DMS79 (cell line): ENCODE results near the gene CFAP46.

ENCODE experiments used
- DNase-seq: peaks from one replicate; lab custom pipeline; 2025; lab: John Stamatoyannopoulos, UW

CFAP46 gene

DNA sequence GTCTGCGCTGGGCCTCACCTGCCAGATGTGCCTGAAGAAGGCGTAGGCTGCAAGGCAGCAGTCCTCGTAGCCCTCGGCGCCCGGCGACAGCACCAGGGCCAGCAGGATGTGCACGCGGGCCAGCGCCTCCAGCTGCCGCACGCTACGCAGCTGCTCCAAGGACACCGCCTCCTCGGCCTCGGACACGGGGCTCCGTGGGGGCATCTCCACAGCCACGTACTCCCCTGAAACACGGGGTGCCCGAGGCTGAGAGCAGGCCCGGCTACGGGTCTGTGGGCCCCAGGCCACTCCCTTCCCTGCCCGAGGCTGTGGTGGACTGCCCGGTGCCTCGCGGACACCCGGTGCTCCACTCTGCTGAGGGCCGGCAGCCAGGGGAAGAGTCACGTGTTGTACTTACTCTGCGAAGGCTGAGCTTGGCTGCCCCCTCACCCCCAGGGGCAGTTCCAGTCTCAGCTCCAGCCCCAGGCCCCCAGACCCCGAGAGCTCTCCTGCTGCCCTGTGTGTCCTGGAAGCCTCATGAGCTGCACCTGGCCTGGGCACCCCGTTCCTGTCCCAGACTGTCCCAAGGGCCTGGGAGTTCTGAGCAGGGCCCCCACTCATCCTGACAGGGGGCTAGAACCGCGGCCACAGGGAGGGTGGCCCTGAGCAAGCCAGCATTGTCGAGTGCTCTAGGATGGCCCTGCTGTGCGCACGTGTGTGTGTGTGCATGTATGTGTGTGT is 62.8 kb downstream of the CFAP46 start:
- no peak for DNase-seq

DNA sequence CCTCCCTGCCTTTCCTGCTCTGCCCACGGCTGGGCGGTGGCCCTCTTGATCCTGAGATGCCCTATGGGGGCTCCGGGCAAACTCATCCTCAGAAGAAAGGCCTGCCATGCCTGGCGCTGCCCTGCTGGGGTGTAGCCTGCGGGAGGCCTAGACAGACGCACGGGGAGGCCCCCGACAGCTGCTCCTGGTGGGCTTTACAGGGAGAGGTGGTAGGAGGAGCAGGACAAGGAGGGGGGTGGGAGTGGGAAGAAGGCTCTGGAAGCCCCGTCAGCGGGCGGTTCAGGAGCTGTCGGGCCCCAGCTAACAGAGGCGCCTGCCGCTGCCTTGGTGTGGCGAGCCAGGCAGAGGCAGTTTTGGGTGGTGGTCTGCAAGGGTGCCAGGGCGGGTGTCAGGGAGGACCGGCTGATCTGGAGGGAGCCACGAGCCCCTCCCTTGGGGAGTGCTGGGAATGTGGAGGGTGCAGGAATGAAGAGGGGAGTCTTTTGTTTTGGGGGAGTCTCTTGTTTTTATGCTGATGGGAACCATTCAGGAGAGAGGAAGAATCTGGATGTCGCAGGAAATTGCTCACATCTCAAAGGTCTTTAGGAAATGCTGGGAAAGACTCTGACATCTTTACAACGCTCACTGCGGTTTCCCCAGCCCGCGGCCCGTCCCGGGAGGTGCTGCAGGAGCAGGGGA is 63.5 kb downstream of the CFAP46 start:
- DNase-seq: no peak

DNA sequence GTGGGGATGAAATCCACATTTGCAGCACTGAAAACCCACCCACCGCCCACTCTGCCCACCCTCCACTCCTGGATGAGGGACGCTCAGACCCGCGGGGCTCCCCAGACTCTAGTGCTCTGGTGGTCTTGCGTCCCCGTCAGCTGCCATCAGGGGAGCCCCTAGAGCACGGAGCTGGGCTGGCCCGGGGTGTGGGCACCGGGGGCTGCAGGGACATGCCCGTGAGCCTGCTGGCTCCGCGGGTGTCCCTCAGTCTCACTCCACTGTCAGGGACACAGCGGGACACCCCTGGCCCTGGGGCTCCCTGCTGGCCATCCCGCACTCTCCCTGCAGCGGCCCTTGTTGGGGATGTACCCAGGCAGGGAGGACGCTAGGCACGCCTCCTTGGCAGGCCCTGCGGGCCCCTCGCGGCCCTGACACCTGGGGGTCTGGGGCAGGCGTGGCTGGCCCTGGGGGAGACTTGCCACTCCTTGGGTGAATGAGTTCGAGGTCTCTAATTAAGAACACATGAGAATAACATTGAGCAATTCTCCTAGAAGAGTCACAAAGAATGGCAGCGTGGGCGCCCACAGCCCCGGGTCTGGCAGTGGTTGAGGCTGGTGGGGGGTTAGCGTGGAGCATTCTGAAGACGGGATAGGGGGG is 64.2 kb downstream of the CFAP46 start:
- no peak for DNase-seq

DNA sequence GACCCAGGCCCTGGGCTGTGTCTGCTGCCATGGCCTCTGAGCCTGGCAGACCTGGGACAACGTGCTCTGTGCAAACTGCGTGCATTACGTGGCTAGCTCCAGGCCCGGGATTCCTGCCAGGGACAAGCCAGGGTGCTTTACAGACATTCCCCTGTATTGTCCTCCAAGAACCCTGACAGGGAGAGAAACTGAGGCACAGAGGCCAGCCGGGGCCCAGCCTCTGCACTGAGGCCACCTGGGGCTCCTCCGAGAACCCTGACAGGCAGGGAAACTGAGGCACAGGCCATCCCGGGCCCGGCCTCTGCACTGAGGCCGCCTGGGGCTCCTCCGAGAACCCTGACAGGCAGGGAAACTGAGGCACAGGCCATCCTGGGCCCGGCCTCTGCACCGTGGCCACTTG is 64.9 kb downstream of the CFAP46 start:
- DNase-seq: no peak

DNA sequence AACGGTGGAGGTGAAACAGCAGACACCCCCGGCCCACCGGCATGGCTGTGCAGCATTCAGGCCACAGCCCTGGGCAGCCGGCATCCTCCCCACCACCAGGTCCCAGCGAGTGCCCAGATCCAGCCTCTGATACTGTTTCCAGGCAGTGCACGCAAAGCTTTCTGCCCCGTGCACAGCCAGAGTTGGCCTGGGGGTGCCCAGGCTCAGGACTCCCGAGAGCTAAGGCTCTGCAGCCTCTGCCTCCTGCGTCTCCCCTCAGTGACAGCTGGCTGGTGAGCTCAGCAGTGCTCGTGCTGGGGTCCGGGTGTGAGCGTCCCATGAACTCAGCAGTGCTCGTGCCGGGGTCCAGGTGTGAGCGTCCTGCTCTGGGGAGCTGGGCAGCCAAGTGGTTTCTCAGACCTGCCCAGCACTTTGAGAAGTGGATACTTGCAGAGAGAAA is 65.4 kb downstream of the CFAP46 start:
- no peak for DNase-seq

DNA sequence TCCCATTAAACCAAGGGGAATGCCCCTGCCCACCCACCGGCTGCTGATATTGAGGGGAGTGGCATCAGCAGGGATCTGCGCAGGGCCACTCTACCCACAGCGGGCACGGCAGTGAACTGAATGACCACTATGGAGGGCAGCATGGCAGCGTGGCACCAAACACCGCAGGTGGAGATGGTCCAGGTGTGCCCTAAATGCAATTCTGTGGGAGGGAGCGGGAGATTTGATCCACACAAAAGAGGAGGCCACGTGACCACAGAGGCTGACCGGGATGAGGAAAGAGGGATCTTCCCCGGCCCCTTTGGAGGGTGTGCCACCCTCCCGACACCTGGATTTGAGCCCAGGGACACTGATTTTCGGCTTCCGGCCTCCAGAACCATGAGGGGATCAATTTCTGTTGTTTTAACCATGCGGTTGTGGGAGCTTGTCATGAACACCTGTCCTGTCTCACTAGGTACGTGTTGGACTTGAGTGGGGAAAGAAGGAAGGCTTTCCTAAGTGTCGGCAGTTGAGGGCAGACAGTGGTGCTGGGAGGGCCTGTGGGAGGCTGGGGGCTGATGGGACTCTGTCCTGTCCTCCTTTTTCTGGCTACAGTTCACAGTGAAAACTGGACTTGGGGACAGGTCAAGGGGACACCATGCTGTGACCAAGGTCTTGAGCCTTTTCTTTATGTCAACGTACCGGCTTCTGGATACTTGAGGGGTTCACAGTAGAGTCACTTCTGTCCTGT is 66.1 kb downstream of the CFAP46 start:
- DNase-seq: no peak

DNA sequence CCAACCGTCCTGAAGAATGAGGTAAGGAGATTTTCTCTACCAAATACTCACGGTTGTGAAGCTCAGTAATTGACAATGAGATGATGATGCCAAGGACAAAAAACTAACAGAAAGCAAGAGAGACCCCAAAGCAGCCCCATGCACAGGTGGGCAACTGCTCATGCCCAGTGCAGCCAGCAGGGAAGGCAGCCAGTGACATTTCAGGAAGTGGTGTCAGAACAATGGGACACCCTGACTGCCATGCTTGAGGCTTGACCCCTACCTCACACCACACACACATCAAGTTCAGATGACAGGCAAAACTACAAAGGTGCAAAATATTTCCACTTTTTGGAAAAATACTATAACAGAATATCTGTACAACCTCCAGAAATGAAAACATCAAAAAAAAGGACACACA is 66.9 kb downstream of the CFAP46 start:
- DNase-seq: no peak

DNA sequence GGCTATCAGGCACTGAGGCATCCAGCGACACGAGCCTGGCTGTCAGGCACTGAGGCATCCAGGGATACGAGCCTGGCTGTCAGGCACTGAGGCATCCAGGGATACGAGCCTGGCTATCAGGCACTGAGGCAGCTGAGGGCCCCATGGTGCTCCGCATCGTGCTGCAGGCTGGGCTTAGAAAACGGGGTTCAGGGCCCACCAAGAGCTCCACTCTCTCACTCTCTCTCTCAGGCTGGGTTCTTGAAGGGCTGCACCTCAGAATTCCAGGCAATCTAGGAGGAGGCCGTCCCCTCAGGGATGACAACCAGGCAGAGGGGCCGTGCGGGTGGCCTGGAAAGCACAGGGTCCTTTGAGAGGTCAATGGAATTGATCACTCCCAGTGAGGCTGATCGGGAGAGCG is 69.0 kb downstream of the CFAP46 start:
- no peak for DNase-seq

DNA sequence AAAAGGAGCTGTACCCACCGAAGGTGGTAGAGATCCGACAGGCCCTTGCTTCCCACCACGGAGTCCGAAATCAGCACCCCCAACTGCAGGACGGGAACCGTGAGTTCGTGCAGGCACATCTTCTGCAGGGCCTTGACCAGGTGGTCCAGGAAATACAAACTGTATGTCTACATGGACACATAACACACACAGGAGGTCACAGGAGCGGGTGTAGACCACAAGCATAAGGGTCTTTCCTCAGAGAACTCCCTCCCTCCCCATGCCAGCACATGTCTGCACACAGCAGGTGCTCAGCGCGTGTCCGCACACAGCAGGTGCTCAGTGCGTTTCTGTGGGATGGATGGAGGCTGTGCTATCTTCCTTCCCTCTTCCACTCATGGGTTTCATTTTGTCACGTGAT is 69.7 kb downstream of the CFAP46 start:
- DNase-seq: no peak

DNA sequence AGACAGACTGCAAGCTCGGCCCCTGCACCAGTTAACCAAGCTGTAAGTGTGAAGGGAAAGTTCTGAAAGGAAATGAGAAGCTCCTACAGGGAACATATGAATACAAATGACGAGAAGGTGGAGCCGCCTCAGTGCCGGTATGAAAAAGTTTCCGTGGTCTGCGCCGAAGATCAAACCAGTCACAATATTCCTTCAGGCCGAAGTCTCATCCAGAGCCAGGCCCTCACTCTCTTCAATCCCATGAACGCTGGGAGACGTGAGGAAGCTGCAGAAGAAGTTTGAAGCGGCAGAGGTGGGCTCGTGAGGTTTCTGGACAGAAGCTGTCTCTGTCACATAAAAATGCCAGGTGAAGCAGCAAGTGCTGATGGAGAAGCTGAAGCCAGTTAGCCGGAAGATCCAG is 71.9 kb downstream of the CFAP46 start:
- DNase-seq: no peak

DNA sequence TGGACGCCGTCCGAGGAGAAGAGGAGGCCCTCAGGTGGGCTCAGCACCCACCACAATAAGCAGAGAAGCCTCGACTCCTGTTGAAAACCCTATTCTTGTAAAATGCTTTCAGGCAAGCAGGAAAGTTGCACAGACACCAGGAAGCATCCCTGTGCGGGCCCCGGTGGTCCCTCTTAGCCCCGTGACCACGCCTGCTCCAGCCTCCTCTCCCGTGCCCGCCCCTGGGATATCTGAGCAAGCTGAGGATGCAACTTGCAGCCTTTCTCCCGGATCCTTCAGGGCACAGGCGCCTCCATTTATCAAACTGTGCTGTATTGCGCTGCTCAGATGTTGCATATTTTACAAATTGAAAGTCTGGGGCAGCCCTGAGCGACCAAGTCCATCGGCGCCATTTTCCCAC is 72.7 kb downstream of the CFAP46 start:
- no peak for DNase-seq

DNA sequence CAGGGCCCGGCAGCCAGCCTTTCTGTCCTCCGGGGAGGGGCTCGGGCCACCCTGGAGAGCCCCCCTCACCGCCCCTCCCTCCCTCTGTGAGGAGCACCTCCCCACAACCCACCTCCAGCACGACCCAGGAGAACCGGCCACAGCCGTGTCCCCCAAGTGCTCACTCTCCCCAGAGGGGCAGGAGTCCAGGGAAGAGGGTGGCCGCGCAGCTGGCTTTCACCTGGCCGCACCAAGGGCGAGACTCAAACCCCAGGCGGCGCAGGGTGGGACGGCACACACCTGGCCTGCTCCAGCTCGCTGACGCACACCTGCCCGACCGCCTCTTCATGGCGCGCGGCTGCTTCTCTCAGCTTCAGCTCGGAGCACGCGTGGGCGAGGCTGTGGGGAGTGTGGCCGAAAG is 73.4 kb downstream of the CFAP46 start:
- no peak for DNase-seq

DNA sequence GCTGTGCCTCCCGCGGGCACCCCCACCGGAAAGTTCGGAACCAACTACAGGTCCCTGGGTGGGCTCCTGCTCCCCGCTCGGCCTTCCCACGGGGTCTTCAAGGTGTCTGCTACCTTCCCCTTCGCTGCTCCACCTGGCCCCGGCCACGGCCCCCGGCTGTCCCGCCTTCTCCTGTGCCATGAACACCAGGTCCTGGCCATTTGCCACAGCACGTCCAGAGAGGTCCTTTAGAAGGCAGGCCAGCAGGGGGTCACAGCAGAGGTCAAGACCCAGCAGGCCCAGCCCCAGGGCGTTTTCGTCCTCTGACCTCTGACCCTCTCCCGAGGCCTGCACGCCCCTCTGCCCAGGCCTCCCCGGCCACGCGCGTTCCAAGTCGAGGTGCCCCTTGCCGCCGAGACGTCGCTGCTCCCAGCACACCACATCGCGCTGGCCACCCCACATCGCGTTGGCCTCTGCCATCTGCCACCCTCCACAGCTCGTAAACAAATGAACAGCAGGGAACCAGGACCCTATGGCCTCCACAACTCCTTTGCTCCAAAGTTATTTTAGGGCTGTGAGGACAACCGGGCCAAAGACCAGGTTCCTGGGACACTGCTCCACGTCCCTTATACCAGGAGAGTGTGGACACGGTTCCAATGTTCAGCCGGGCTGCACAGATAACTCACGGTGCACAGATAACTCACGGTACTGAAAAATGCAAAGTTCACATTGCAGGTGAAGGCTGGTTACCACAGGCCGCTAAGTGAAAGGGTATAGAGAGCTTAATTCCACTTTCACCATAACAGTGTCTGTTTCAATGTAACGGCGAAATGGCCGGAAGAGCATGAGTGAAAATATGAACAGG is 74.3 kb downstream of the CFAP46 start:
- DNase-seq: no peak

DNA sequence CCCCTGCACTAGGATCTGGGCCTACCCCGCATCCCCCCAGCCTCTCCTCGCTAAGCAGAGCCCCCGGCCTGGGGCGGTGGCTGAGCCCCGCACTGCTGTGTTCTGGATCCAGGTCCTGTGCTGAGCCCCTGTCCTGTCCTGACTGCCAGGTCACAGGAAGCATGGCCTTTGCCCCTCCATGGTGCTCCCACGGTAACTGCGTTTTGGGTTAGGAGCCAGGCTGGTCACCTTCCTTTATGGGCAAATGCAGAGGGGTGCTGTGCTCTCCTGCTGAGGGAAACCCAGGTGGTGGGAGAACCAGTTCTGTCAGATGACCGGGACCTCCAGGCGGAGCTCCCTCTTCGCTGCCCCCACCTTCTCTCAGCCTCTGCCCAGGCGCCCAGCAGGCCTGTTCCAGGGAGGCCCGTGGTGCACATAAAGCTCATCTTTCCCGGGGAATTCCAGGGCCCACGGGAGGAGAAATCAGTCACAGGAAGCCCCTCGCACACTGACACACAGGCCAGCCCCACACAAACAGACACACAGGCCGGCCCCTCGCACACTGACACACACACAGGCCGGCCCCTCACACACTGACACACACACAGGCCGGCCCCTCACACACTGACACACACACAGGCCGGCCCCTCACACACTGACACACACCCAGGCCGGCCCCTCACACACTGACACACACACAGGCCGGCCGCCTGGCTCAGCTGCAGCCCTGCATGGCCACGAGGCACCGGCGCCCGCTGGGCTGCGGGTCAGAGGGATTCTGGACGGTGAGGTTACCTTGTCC is 75.6 kb downstream of the CFAP46 start:
- no peak for DNase-seq

DNA sequence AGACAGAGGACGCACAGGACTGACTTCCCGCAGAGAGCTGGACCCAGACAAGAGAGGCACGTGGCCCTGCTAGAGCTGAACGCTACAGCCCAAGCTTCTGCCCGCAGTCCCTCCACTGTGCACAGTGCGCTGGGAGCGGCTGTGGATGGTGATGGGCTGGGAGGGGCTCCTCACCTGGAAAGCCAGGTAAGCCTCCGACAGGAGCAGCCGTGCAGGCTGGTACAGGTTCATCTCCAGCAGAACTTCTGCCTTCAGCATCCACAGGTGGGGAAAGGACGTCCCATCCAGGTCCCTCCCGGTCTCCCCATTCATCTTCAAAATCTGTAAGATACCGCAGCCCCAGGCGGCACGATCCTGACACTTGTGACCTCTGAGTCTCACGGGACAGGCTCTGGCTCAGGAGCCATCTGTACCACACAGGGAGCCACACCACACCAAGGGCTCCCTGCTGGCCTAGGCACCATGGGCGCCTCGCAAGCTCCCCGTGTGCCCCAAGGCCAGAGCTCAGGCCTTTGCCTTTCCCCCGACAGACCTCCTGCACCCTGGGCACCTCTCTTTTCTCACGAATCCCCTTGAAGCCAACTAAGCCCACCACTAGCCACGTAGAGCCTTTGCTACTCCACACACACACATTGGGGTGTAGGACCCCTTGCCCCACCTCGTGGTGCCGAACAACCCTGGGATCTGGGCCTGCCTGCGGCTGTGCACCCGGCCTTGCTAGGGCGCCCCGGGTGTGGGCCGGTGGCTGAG is 76.3 kb downstream of the CFAP46 start:
- no peak for DNase-seq

DNA sequence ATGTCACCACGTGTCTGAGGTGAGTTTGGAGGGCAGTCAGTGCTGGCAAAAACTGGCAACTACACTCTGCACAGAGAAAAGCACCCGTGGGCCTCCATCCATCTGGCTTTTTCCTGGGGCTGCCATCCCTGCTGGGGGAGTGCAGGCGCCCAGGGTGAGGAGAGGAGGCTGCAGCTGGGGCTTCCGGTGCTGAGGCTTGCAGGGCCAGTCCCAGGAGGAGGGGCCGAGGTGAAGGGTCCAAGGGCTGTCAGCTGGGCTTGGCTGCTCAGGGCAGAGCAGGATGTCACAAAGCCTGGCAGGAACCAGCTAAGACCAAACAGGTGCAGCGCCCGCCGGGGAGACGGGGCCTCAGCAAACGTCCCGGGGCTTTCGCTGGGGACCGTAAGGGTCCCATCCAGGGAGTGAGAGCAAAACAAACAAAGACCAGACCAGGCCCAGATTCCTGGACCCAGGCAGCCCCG is 77.2 kb downstream of the CFAP46 start:
- DNase-seq: no peak

DNA sequence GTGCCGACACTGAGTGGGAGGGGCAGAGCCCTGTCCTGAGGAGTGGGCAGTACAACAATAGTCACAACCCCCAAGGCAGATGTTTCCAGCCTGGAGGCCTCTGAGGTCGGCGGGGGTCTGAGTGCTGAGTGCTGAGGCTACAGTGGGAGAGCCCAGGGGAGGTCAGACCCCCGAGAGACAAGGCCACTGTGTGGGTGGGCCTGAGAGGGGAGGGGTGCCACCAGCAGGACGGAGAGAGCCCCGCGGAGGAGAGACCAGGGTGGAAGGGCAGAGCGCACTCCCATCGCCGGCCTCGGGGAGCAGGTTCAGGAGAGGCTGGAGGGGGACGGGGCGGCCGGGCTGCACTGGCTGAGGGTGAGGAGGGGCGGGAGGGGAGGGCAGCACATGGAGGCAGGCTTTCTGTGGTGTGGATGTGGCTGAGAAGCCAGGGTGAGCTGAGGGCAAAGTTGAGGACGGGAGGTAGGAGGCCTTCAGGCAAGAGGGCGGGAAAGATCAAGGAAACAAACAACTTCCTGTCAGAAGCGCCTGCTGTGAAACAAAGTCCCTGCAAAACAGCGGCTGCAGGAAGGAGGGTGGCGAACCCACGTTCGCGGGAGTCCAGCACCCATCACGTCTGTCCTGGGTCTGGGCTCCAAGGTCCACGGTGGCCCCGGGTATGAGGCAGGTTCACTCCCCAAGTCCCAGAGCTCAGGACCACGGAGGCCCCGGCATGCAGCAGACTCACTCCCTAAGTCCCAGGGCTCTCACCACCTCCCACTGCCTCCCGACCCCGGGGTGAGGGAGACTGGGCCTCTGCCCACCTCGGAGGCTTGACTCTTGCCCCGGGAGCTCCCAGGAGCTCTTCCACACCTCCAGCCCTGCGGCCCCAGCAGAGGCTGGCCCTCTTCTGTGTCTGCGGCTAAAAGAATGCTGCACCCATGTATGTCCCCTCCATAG is 79.6 kb downstream of the CFAP46 start:
- no peak for DNase-seq

DNA sequence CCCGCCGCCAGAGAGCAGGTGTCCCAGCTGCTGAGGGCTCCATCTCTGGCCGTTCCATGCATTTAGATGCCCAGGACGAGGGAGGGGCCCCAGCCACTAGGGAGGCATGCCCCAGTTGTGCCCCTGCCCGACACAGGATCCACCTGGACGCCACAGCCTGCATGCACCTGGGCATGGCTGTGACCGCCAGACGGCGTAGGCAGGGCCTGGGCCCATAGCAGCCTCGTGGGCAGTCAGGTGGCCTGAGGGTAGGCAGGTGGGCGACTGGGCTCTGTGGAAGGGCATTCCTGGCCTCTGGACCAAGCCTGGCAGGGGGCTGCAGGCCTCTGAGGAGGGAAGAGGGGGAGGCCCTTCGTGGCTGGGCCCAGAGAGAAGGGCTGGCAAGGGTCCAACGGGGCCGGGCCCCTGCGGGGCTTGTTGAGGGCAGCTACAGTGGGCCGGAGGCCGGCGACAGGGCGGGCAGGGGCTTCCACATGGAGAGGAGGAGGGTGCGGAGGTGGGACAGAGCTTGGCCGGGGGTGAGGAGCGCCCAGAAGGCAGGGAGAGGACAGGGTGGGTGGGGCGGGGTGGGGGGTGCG is 80.4 kb downstream of the CFAP46 start:
- no peak for DNase-seq
